B cell (primary cell): ENCODE measurements around the gene SUSD3.

ENCODE experiments used
- CTCF ChIP-seq: fragments of 200-600 bp; IDR thresholded peaks from one replicate; pipeline ENCODE4 v1.8.0; 2022; ENCODE audit warnings: antibody characterized with exemption, mild to moderate bottlenecking
- EZH2 ChIP-seq: IDR thresholded peaks from 2 replicates; pipeline ENCODE4 v1.6.1; 2012; ENCODE audit warnings: borderline replicate concordance, low read depth, mild to moderate bottlenecking, moderate library complexity, low read length; ENCODE audit not compliant: insufficient read depth, poor library complexity, severe bottlenecking

DNA sequence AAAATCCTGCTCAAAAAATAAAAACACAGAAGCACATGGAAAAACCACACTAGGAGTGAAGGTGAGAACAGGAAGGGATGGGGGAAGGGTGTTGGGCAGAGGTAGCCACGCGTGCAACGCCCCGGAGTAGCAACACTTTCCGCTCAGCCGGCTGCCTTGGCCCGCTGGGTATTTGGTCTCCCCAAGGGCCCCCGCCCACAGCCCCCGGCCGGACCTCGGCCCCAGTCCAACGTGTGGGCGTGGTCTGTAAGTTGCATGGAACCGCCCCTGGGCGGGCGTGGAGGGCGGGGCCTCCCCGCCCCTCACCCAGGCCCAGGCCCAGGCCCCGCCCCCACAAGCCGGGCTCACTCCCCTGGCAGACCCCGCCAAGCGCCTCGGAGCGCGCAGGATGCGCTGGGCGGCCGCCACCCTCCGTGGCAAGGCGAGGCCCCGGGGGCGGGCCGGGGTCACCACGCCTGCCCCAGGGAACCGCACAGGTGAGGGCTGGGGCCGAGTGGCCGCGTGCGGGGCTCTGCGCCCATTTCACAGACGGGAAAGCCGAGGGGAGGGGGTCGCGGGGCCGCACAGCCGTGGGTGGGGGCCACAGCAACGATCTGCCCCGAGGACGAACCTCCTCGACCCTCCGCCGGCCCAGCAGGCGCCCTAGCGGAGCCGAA lies at the start of gene SUSD3:
- TF ChIP-seq CTCF (no peak), EZH2 (no peak)
